Trophoblast cell (in vitro differentiated cells and primary cell): ENCODE data around the gene RAB1B.

ENCODE experiments used
- DNase-seq, 2 donors: peaks; one replicate each; pipeline ENCODE4 v3.0.0-alpha.2; 2016
- H2AFZ ChIP-seq: 2 replicates; pipeline ENCODE4 v1.6.1; 2013; ENCODE audit warnings: low read length, moderate library complexity, mild to moderate bottlenecking; ENCODE audit not compliant: insufficient read depth, poor library complexity
- H2AK5ac ChIP-seq: 2 replicates; pipeline ENCODE4 v1.6.1; 2013; ENCODE audit warnings: mild to moderate bottlenecking, low read length
- H2BK120ac ChIP-seq: 2 replicates; pipeline ENCODE4 v1.6.1; 2013; ENCODE audit warnings: low read length, mild to moderate bottlenecking, moderate library complexity; ENCODE audit not compliant: insufficient read depth, poor library complexity
- H2BK12ac ChIP-seq: 2 replicates; pipeline ENCODE4 v1.6.1; 2013; ENCODE audit warnings: mild to moderate bottlenecking, low read length, moderate library complexity
- H2BK5ac ChIP-seq: 2 replicates; pipeline ENCODE4 v1.6.1; 2013; ENCODE audit warnings: low read length, low read depth, moderate library complexity, mild to moderate bottlenecking; ENCODE audit not compliant: poor library complexity
- H3K14ac ChIP-seq: 2 replicates; pipeline ENCODE4 v1.6.1; 2013; ENCODE audit warnings: mild to moderate bottlenecking, low read length
- H3K18ac ChIP-seq: 2 replicates; pipeline ENCODE4 v1.6.1; 2013; ENCODE audit warnings: mild to moderate bottlenecking, low read length
- H3K23ac ChIP-seq: 2 replicates; pipeline ENCODE4 v1.6.1; 2013; ENCODE audit warnings: low read length
- H3K27ac ChIP-seq: 2 replicates; pipeline ENCODE4 v1.5.1; 2013; ENCODE audit warnings: low read depth, mild to moderate bottlenecking, inconsistent platforms, low read length, moderate library complexity
- H3K27me3 ChIP-seq: 2 replicates; pipeline ENCODE4 v1.6.1; 2013; ENCODE audit warnings: inconsistent platforms, mild to moderate bottlenecking, low read length, moderate library complexity; ENCODE audit not compliant: insufficient read depth
- H3K36me3 ChIP-seq, 2 experiments: 1 replicate in 1 of 2; 2 replicates in 1 of 2; pipeline ENCODE4 v1.6.1; 2013; ENCODE audit warnings: low read length in 2 of 2, mild to moderate bottlenecking in 2 of 2, moderate library complexity in 1 of 2; ENCODE audit not compliant: insufficient read depth in 2 of 2, control insufficient read depth in 1 of 2
- H3K4ac ChIP-seq: 2 replicates; pipeline ENCODE4 v1.6.1; 2013; ENCODE audit warnings: low read depth, mild to moderate bottlenecking, low read length, moderate library complexity
- H3K4me1 ChIP-seq, 2 experiments: 1 replicate in 1 of 2; 2 replicates in 1 of 2; pipeline ENCODE4 v1.6.1; 2013; ENCODE audit warnings: low read length in 2 of 2, mild to moderate bottlenecking in 2 of 2, moderate library complexity in 1 of 2; ENCODE audit not compliant: insufficient read depth in 2 of 2, control insufficient read depth in 1 of 2
- H3K4me2 ChIP-seq: 2 replicates; pipeline ENCODE4 v1.6.1; 2013; ENCODE audit warnings: inconsistent platforms, mild to moderate bottlenecking, low read length, moderate library complexity
- H3K4me3 ChIP-seq: 2 replicates; pipeline ENCODE4 v1.5.1; 2013; ENCODE audit warnings: mild to moderate bottlenecking, low read depth, low read length, inconsistent platforms
- H3K79me1 ChIP-seq: one replicate; pipeline ENCODE4 v1.6.1; 2013; ENCODE audit warnings: low read length
- H3K79me2 ChIP-seq: 2 replicates; pipeline ENCODE4 v1.6.1; 2013; ENCODE audit warnings: low read length, mild to moderate bottlenecking; ENCODE audit not compliant: control insufficient read depth, insufficient read depth, poor library complexity
- H3K9ac ChIP-seq: 2 replicates; pipeline ENCODE4 v1.6.1; 2013; ENCODE audit warnings: mild to moderate bottlenecking, low read length
- H3K9me3 ChIP-seq: 2 replicates; pipeline ENCODE4 v1.6.1; 2013; ENCODE audit warnings: low read depth, mild to moderate bottlenecking, control low read depth, inconsistent platforms, low read length; ENCODE audit not compliant: insufficient read depth
- H4K12ac ChIP-seq: 2 replicates; pipeline ENCODE4 v1.6.1; 2013; ENCODE audit warnings: low read depth, mild to moderate bottlenecking, low read length, moderate library complexity
- H4K8ac ChIP-seq: 2 replicates; pipeline ENCODE4 v1.6.1; 2013; ENCODE audit warnings: low read depth, mild to moderate bottlenecking, low read length, moderate library complexity
- H4K91ac ChIP-seq: one replicate; pipeline ENCODE4 v1.6.1; 2013; ENCODE audit warnings: low read depth, mild to moderate bottlenecking, low read length, moderate library complexity
- WGBS: extraction: QIAGEN DNeasy Blood & Tissue Kit; methylation state at CpG from one replicate; pipeline ENCODE4 v1.1.7; 2013; ENCODE audit warnings: missing lambda C conversion rate; ENCODE audit not compliant: insufficient read length, insufficient coverage; ENCODE audit errors: extremely low coverage; 5-methylcytosine and 5-hydroxymethylcytosine counted together

RAB1B gene

DNA sequence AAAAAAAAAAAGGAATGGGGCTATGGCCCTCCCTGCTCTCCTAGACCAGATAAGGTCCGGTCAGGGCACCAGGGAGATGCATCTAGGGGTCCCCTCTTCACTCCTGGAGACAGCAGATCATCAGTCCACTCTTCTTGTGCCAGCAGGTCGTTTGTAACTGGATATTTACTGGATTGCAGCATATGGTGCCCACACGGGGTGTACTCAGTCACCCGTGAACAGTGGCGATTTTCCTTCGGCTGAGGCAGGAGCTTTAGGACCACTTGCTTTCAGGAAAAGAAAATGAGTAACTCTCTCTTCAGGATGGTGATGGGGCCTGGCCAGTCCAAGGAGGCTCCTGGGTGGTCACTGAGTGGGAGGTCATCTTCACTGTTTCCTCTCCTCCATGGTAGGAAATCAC lies 38.3 kb upstream of the RAB1B start:
- no peak overlapping the region for H3K18ac ChIP-seq
- H2BK12ac ChIP-seq, result no peak overlapping the region
- peaks cover 53 to 61% of the 10 kb centered on the region in 2 experiments for H3K36me3 ChIP-seq
- H2AK5ac ChIP-seq, result no peak overlapping the region
- H3K9me3 ChIP-seq, result no peaks in the 10 kb centered on the region
- H4K8ac ChIP-seq, result no peak overlapping the region
- H3K79me2 ChIP-seq, result no peaks in the 10 kb centered on the region
- H3K4me2 ChIP-seq, result no peak overlapping the region
- no peaks in the 10 kb centered on the region for H3K4me1 ChIP-seq
- H2BK120ac ChIP-seq, result no peak overlapping the region
- no peaks in the 10 kb centered on the region for H3K27me3 ChIP-seq
- no peak overlapping the region for H3K9ac ChIP-seq
- H3K14ac ChIP-seq, result no peak overlapping the region
- no peaks in the 10 kb centered on the region for H3K79me1 ChIP-seq
- no peak for DNase-seq
- H3K4me3 ChIP-seq, result no peak overlapping the region
- no peak overlapping the region for H3K4ac ChIP-seq
- no peak overlapping the region for H2AFZ ChIP-seq
- no peak overlapping the region for H4K91ac ChIP-seq
- no peak overlapping the region for H3K27ac ChIP-seq
- no CpG with 5 or more reads among the region's 6 CpGs for WGBS
- no peak overlapping the region for H4K12ac ChIP-seq
- H3K23ac ChIP-seq, result no peak overlapping the region
- no peak overlapping the region for H2BK5ac ChIP-seq

DNA sequence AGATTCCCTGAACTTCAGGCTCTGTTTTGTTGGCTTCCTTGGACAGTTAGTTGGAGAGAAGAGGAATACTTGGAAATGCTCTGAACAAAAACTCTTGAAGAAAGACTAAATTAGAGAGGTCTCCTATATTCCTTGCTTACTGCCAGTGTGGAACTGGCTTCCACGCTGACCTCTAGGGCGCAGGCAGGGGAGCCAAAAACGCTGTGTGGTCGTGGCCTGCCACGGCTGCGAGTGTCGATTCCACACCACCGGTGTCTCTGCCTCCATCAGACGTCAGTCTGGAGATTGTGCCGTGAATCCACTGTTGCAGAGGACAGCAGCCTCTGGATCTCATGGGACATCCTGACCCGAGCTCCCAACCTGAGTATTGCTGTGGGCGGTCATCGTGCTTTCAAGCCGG lies 37.5 kb upstream of the RAB1B start:
- Histone ChIP-seq H3K27ac (no peak overlapping the region), H3K4me1 (no peaks in the 10 kb centered on the region), H3K14ac (no peak overlapping the region), H3K79me2 (no peaks in the 10 kb centered on the region), H3K36me3 (peaks cover 58 to 70% of the 10 kb centered on the region in 2 experiments), H3K4me3 (no peak overlapping the region), H3K4me2 (no peak overlapping the region), H3K18ac (no peak overlapping the region), H4K8ac (no peak overlapping the region), H4K12ac (no peak overlapping the region), H2BK12ac (no peak overlapping the region), H2BK120ac (no peak overlapping the region), H2AK5ac (no peak overlapping the region), H2AFZ (no peak overlapping the region), H3K23ac (no peak overlapping the region), H3K79me1 (no peaks in the 10 kb centered on the region), H3K9me3 (no peaks in the 10 kb centered on the region), H3K27me3 (no peaks in the 10 kb centered on the region), H3K4ac (no peak overlapping the region), H2BK5ac (no peak overlapping the region), H4K91ac (no peak overlapping the region), H3K9ac (no peak overlapping the region)
- DNase-seq, result no peak
- no CpG with 5 or more reads among the region's 14 CpGs for WGBS

DNA sequence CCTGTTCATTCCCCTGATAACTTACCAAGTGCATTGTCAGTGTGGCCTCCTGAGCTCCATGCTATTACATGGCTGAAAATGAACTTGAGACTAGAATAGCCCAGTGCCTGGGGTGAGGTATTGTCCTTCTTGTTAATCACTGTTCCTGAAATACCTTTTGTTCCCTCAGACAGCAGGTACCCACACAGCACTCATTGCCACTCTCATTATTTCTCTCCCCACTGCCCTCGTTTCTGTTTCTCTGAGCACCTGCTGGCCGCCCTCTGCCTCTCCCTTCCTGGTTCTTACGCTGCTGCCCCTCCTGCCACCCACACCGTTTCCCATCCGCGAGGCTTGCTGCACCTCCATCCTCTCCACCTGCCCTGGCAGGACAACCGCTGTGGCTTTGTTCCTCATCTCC lies 36.9 kb upstream of the RAB1B start:
- Histone ChIP-seq H2BK5ac (no peak overlapping the region), H2AK5ac (no peak overlapping the region), H4K12ac (no peak overlapping the region), H3K9ac (no peak overlapping the region), H3K4me2 (no peak overlapping the region), H2BK12ac (no peak overlapping the region), H2AFZ (no peak overlapping the region), H3K27me3 (no peaks in the 10 kb centered on the region), H3K4me3 (no peak overlapping the region), H3K79me2 (no peaks in the 10 kb centered on the region), H3K4me1 (no peaks in the 10 kb centered on the region), H3K36me3 (peaks cover 60 to 75% of the 10 kb centered on the region in 2 experiments), H3K23ac (no peak overlapping the region), H3K14ac (no peak overlapping the region), H3K27ac (no peak overlapping the region), H4K8ac (no peak overlapping the region), H3K18ac (no peak overlapping the region), H3K79me1 (no peaks in the 10 kb centered on the region), H3K4ac (no peak overlapping the region), H3K9me3 (no peaks in the 10 kb centered on the region), H4K91ac (no peak overlapping the region), H2BK120ac (no peak overlapping the region)
- WGBS, result no CpG with 5 or more reads among the region's 7 CpGs
- DNase-seq, result no peak

DNA sequence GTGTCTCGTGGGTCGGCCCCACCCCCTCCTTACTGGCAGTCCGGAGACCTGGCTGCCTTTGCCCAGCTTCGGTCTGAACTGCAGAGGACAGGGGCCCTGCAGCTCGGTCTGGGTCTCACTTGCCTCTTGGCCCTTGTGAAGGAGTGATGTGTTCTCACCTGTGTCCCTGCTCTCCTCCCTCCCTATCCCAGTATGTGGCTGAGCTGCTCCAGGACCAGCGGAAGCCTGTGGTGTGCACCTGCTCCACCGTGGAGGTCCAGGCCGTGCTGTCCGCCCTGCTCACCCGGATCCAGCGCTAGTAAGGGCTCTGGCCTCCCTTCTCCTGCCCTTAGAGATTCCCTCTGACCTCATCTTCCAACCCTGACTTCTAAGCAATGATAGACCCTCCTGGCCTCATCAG lies 35.7 kb upstream of the RAB1B start:
- Histone ChIP-seq H3K27me3 (no peaks in the 10 kb centered on the region), H3K14ac (no peak overlapping the region), H2AFZ (no peak overlapping the region), H3K27ac (no peak overlapping the region), H4K91ac (no peak overlapping the region), H2AK5ac (no peak overlapping the region), H3K4me1 (no peaks in the 10 kb centered on the region), H3K36me3 (peaks cover 65 to 77% of the 10 kb centered on the region in 2 experiments), H4K12ac (no peak overlapping the region), H3K4me3 (peak overlapping the region; percentile 1), H4K8ac (no peak overlapping the region), H2BK12ac (no peak overlapping the region), H3K4me2 (no peak overlapping the region), H3K4ac (no peak overlapping the region), H3K79me2 (no peaks in the 10 kb centered on the region), H3K79me1 (no peaks in the 10 kb centered on the region), H3K9me3 (no peaks in the 10 kb centered on the region), H2BK5ac (no peak overlapping the region), H3K23ac (no peak overlapping the region), H3K18ac (no peak overlapping the region), H3K9ac (no peak overlapping the region), H2BK120ac (no peak overlapping the region)
- no peak for DNase-seq
- WGBS, result no CpG with 5 or more reads among the region's 11 CpGs
